GM12872 (cell line): ENCODE data around the gene BEST1.

Experiments
- CTCF ChIP-seq: IDR thresholded peaks from 3 replicates; pipeline ENCODE4 v1.5.1; 2011; ENCODE audit warnings: low read depth, mild to moderate bottlenecking, low read length, moderate library complexity; ENCODE audit not compliant: insufficient read depth

Gene BEST1

GRCh38 chr11:61950035-61950547 lies at the start of gene BEST1:
Gene BEST1 (plus strand): TSS chr11:61950351. CDS start chr11:61951807, 1,456 bp downstream.
- no peak for TF ChIP-seq CTCF

- TF ChIP-seq CTCF, result no peak
These were observed 48.8 kb upstream of the BEST1 start for GRCh38 chr11:61901397-61901796.

- no peak for TF ChIP-seq CTCF
These were observed 47.8 kb upstream of the BEST1 start for GRCh38 chr11:61902313-61902712.

GRCh38 chr11:61903845-61904244 lies 46.3 kb upstream of the BEST1 start:
- no peak for TF ChIP-seq CTCF

- TF ChIP-seq CTCF, result no peak
These were observed 45.6 kb upstream of the BEST1 start for GRCh38 chr11:61904539-61905048.

- no peak for TF ChIP-seq CTCF
These were observed 45.0 kb upstream of the BEST1 start for GRCh38 chr11:61905067-61905696.

DNA sequence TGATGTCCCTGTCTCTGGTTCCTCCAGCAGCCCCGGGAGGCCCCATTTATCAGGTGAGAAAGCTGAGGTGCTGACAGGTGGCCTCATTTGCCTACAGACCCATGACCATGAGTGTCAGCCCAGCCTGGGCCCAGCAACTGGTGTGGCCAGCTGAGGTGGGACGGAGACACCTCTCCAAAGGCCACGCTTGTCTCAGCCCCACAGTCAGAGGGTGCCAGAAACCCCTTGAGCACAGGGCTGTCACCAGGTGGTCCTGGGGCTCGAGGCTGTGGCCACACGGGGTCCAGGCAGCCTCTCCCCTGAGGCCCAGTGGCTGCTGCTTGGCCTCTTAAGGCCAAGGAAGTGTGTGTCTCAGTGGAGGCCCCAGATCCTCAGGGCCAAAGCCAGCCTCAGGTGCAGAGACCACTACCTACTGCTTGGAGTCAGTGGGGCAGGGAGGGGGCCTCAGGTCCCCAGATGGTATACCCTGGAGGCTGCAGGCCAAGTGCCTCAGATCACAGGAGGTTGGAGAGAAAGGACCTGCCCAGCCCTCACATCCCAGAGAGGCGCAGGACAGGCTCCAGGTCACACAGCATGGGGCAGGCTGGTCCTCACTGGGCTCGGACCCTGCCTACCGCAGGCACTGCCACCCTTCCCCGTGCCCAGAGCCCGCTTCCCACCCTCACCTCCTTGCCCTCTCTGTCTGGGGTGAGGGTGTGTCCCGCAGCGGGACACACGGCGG lies 44.2 kb upstream of the BEST1 start:
- no peak for TF ChIP-seq CTCF
